Ishikawa (cell line): ENCODE results near the gene SATB2.

Source experiments
- CEBPB ChIP-seq: IDR thresholded peaks from 2 replicates; pipeline ENCODE4 v1.6.1; 2012
- CREB1 ChIP-seq: IDR thresholded peaks from 2 replicates; pipeline ENCODE4 v1.6.1; 2012; ENCODE audit warnings: low read depth
- EGR1 ChIP-seq: IDR thresholded peaks from 2 replicates; pipeline ENCODE4 v1.6.1; 2012
- EP300 ChIP-seq: IDR thresholded peaks from 2 replicates; pipeline ENCODE4 v1.6.1; 2012; ENCODE audit warnings: borderline replicate concordance
- FOXM1 ChIP-seq: IDR thresholded peaks from 2 replicates; pipeline ENCODE4 v1.6.1; 2012; ENCODE audit warnings: low read depth, borderline replicate concordance
- MAX ChIP-seq: IDR thresholded peaks from 2 replicates; pipeline ENCODE4 v1.6.1; 2012
- NFIC ChIP-seq: IDR thresholded peaks from 2 replicates; pipeline ENCODE4 v1.6.1; 2012
- RAD21 ChIP-seq: IDR thresholded peaks from 2 replicates; pipeline ENCODE4 v1.6.1; 2012; ENCODE audit warnings: low read depth
- REST ChIP-seq: IDR thresholded peaks from 2 replicates; pipeline ENCODE4 v1.6.1; 2012; ENCODE audit warnings: low read depth, mild to moderate bottlenecking
- TAF1 ChIP-seq: IDR thresholded peaks from 2 replicates; pipeline ENCODE4 v1.6.1; 2012; ENCODE audit warnings: low read depth, mild to moderate bottlenecking
- TCF12 ChIP-seq: IDR thresholded peaks from 2 replicates; pipeline ENCODE4 v1.6.1; 2012; ENCODE audit warnings: low read depth
- TEAD4 ChIP-seq: IDR thresholded peaks from 2 replicates; pipeline ENCODE4 v1.6.1; 2012
- USF1 ChIP-seq: IDR thresholded peaks from 2 replicates; pipeline ENCODE4 v1.6.1; 2012
- YY1 ChIP-seq: IDR thresholded peaks from 2 replicates; pipeline ENCODE4 v1.6.1; 2012; ENCODE audit warnings: low read depth
- ZBTB7A ChIP-seq: IDR thresholded peaks from 2 replicates; pipeline ENCODE4 v1.6.1; 2012; ENCODE audit warnings: low read depth

SATB2 gene

GRCh38 chr2:199223791-199224190 lies 233.9 kb downstream of the SATB2 start:
- TF ChIP-seq NFIC (no peak), TAF1 (no peak), ZBTB7A (no peak), EGR1 (no peak), CREB1 (no peak), CEBPB (no peak)

GRCh38 chr2:199220920-199221319 lies 236.8 kb downstream of the SATB2 start:
- TF ChIP-seq TCF12 (no peak), NFIC (no peak), EP300 (no peak), CEBPB (no peak), FOXM1 (no peak), TEAD4 (no peak), ZBTB7A (no peak), CREB1 (no peak), MAX (no peak), TAF1 (no peak), YY1 (no peak)

- TF ChIP-seq RAD21 (no peak), USF1 (no peak), NFIC (no peak), TEAD4 (no peak), EP300 (no peak), MAX (no peak), CEBPB (no peak), TCF12 (no peak), CREB1 (no peak), REST (no peak), FOXM1 (no peak), TAF1 (no peak), ZBTB7A (no peak), YY1 (no peak), EGR1 (no peak)
These were observed 238.2 kb downstream of the SATB2 start for GRCh38 chr2:199219551-199219950.
